Measurements from ENCODE around the gene ERGIC2. TPM values are rescaled to one million over a fixed set of nuclear protein-coding genes. Genes with fewer than 3 reads are reported as not detected.
"Not testable (repeated sequence)": the region's sequence is repeated elsewhere in the genome, so short reads cannot be mapped to it uniquely, and the experiment has no call there.

Gene ERGIC2
- polyA plus RNA-seq, 3 donors = 92.9 to 97.0 (median 95.7) TPM

DNA sequence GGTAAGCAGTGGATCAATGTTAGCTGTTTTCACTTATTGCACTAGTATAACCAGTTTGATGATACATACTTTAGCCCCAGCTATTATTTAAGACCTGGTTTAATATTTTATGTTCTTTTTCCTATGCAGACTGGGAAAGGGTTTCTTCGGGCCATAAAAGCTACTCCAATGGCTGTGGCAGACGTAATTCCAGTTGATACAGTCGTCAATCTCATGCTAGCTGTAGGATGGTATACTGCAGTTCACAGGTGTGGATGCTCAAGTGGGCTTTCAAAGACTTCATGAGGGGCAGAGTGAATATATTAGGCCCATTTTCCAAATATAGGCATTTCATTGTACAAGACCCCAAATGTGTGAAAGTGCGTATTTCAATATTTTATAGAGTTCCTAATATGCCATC, 70.1 kb downstream of the ERGIC2 start:
- no peak for DNase-seq

DNA sequence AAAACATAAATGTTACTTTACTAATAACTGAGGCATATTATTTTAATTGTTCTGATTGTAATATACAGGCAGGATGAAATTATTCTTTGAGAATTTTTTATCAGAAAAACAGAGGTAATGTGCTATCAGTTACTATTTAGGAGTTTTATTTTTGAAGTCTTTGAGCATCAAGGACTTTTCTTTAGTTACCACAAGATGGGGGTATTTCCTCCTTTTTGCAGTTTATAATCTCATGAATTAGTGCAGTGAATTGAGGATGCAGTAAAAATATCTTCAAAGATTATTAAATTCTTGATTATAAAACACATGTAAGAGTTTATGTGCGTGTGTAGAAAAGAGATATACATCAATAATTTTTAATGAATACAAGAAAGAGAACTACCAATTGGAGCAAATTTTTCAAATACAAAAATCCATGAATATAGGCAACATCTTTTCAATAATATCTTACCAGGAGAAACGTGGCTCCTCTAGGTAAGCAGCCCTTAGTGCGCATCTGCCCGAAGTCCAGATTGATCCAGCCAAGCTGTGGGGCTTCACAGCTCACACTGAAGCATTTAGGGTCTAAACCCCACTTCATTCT, 71.6 kb downstream of the ERGIC2 start:
- DNase-seq = no peak

- no peak for DNase-seq
Observed at GRCh38 chr12:29306682-29307081, 74.3 kb downstream of the ERGIC2 start.

DNA sequence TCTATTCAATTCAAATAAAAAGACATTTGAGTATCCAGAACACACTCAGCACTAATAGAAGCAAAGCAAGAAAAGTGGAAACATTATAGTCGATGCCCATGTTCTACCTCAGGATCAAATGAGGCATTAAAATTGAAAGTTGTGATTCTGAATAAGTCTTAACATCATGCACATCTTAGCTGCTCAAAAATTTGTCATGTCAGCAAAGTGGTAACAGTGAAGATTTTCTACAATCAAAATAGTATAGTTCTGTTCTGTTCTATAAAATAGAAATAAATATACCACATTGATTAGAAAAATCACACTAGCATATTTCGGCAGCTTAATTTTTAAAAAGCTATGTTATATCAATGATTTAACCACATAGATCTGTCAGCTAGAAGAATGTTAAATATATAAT, 74.7 kb downstream of the ERGIC2 start:
- no peak for DNase-seq

DNA sequence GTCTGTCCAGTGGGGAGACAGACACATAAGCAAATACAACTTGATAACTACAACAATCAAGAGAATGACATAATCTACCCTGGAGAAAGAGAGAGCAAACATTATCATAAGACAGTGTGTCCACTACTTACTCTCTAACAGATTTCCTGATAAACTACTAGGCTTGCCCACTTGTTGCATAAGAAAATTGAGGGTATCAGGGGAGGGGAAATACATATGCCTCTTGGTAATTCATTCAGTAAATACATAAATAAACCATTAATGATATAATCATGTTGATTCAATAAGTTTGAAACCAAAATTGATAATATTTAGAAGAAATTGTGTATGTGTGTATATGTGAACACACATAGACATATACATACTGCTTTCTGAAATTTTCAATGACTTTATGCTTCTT, 76.6 kb downstream of the ERGIC2 start:
- DNase-seq = no peak

DNA sequence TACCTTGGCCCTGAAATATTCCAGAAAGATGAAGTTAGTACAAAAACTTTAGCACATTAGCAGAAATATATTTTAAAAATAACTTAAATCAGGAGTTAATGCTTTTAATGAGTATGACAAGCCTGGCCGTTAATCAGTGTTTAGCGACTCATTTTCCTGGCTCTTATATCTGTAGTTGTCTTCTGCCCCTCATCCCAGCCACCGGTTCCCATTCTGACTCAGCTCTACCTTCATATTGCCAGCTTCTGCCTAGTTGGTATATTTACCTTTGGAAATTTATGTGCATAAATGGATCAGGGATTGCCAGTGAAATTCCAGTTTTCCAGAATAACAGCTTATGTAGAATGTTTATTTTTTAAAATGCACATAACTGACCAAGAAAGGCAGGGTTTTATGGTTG, 79.9 kb downstream of the ERGIC2 start:
- no peak for DNase-seq

GRCh38 chr12:29299633-29300032, 81.3 kb downstream of the ERGIC2 start:
- DNase-seq = no peak

DNA sequence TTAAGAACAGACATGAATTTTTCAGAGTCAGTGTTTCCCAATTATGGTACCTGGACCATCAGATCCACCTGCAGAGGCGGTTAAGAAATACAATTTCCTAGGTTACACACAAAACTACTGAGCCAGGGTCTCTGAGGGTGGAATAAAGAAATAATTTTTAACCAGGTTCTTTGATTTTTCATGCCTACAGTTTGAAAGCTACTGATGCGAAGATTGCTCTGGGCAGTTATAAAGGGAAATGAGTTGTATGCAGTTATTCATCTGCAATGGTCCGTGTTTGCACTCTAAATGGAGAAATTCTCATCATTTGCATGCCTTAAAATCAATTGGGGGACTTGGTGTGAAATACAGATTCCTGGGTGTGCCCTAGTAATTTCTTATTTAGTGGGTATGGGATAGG, 89.7 kb downstream of the ERGIC2 start:
- DNase-seq = peak; percentile 41

DNA sequence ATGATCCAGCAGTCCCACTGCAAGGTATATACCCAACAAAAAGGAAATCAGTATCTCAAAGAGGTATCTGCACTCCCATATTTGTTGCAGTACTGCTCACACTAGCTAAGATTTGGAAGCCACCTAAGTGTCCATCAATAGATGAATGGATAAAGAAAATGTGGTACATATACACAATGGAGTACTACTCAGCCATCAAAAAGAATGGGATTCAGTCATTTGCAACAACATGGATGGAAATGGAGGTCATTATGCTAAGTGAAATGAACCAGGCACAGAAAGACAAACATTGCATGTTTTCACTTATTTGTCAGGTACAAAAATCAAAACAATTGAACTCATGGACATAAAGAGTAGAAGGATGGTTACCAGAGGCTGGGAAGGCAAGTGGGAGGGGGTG, 90.5 kb downstream of the ERGIC2 start:
- not testable (repeated sequence) for DNase-seq

DNA sequence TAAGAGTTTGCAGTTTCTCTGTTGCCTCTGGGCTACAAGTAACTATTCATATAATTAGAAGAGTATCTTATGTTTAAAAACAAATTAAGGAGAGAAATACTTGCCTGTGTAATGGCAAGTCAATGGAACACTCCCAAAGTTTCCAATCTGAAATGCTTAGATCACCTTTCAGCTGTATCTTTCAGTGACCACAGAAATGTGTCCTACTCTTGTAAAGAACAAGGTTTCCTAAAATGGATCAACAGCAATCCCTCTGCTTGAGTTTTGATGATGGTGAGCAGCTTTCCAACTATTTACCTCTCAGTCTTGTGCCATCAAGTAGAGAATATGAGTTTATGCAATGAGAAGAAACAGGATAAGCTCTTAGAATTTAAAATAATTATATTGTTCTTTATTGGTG, 92.9 kb downstream of the ERGIC2 start:
- no peak for DNase-seq

- no peak for DNase-seq
Observed at GRCh38 chr12:29287622-29288021, 93.3 kb downstream of the ERGIC2 start.

Other genes starting within 250 kb of the ERGIC2 start
- gene FAR2, start 231.9 kb downstream of the ERGIC2 start, polyA plus RNA-seq (ENCODE audit: insufficient read length in 3 of 3) = 10 to 100 TPM; 37.0 to 39.3 (median 38.2) TPM
- gene OVCH1, start 116.5 kb upstream of the ERGIC2 start, polyA plus RNA-seq (ENCODE audit: insufficient read length in 3 of 3) = under 1 TPM; 0.26 to 0.61 (median 0.49) TPM

Measured in renal pelvis (tissue), 4 donors.